ENCODE measurements around the gene FARSB.

The FARSB gene

DNA sequence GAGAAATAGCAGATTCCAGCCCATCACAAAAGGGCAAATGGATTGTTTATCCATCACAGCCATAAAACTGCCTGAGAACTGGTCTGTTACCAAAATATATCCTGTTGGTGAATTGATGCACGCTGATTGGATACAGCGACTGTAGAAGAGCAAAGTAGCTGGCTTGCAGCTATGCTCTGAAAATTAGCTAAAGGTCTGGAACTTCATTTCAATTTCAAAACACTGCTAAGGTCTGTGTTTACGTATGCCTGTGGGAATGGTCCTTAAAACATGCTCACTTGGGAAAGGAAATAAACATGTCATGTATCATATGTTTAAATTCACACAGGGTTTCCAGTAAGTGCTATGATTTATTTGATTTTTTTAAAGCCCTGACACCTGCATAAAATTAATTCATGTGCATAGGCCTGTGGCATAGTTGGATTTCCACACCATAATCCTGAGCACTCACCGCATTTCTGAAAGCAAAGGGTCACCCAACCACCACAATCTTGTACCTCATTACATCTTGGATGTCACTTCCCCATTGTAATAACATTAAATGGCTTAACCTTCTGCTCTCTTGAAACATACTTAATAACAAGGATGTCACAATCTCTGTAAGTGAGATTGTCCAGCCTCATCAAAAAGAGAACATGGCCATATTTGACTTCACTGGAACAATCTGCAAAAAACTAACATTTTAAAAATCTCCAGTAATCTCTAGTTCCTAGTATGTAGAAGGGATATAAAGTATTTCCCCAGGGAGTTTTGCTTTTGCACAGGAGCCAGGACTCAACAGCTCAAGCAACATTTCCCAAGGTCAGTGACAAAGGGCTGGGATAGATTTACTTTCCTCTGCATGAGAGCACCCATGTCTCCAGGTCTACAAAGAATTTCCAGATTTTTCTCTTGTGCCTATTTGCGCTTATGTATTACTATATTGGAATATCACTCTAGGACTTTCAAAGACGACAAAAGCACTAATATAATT, 109.8 kb downstream of the FARSB start:
- no peak for DNase-seq

DNA sequence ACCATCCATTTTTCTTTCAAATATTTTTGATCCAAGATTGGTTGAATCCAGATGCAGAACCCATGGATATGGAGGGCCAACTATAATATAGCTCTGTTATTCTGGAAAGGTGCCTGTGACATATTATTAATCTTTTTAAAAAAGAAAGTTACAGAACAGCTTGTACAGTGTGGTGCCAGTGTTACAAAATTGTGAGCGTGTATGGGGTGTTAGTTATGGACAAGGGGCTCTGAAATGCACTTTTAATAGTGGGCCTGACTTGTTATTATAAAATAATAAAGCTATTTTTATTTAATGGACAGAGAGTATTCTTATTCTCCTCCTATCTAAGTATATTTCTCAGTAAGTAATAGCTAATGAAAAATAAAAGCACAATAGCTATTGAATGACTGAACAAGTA, 111.2 kb downstream of the FARSB start:
- no peak for DNase-seq

DNA sequence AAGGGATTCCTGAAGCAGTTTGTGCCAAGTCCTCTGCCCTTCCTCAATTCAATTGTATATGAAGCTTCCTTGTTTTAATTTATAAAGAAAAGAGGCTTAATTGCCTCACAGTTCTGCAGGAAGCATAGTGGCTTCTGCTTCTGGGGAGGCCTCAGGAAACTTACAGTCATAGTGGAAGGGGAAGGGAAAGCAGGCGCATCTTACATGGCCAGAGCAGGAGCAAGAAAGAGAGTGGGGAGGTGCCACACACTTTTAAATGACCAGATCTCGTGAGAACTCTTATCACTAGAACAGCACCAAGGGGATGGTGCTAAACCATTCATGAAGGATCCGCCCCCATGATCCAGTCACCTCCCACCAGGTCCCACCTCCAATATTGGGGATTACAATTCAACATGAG, 117.4 kb downstream of the FARSB start:
- DNase-seq: no peak

DNA sequence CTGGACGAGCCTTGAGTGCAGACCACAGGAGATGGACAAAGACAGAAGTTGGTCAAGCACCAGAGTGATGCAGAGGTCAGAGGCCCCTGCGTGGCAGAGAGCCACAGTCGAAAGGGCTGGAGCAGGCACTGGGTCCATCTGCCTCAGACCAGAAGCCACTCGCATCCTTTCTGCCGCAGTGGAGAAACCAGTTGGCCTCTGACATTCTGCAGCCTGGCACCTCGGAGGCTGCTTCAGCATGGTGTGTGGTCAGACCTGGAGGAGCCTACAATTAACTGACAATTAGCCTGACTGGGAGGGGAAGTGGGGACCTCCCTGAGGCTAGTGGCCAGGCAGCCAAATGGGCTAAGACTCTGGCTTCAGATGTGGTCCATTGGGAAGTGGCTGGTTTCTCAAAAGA, 120.4 kb downstream of the FARSB start:
- DNase-seq: no peak

DNA sequence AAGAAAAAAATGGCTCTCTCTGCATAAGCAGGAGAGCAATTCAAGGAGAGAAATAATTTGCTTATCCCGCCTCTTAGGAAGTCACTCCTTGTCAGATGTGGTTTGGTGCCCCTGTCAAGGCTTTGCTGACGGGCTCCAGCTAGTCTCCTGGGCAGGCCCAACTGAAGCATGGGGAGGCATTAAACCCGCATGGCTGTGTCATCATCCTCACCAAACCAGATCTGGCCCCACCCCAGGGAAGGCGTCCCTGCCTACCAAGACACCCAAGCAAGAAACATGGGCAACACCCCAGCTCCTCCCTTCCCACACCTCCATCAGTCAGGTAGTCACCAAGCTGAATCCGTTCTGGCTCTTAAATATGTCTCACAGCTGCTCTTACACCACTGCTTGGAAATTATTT, 123.6 kb downstream of the FARSB start:
- DNase-seq: no peak

GRCh38 chr2:222526480-222527277, 129.2 kb downstream of the FARSB start:
- no peak for DNase-seq

DNA sequence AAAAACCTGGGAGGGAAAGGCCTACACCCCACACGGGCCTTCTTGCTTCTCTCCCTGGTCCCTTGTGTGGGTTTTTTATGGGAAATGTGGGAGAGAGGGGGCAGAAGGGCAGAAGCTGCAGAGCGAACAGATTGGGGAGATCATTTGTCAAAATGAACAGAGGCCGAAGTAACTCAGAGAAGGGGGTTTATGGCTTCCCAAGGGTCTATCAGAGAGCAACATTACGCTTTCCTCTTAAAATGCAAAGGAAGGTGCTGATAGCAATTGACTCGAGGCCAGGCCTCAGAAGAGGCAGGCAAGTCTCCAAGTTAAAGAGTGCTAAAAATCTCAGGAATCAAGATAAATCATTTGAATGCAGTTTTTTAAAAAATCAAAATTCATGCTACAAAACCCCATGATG, 130.1 kb downstream of the FARSB start:
- no peak for DNase-seq

DNA sequence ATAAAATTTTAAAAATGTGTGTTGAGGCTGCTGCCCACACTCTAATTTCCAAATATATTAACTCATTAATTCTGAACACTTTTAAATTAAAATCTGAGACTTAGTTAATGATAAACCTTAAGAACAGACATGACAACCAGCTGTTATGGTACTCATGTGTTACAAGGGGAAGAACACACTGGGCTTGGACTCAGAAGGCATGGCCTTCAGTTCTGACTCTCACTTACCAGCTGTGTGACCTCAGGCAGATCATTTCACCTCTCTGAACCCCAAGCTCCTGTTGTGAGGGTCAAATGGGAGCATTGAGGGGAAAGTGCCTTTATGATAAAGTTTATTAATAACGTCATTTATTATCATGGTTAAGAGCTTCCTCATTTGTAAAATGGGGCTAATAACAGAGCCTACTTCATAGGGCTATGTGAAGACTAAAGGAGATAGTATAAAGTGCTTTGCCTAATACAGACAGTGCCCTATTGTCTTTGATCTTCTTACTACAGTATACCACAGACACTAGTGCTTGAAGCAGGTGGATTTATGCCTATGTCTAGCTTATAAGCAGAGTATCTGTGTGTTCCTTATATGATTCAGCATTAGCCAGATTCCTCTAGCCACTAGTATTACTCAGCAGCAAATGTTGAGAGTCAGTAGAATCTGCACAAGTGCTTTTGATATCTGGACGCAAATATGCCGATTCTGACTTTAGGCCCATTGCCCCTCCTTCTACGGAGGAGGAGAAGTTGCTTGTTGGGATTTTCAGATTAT, 131.9 kb downstream of the FARSB start:
- DNase-seq: no peak

GRCh38 chr2:222522082-222522481, 133.8 kb downstream of the FARSB start:
- no peak for DNase-seq

- DNase-seq: no peak
These were observed 134.8 kb downstream of the FARSB start for GRCh38 chr2:222521099-222521498.

Data from kidney glomerular epithelial cell (primary cell).